ENCODE measurements around the gene SUCO. TPM values are rescaled to one million over a fixed set of nuclear protein-coding genes. Genes with fewer than 3 reads are reported as not detected.

SUCO gene
- total and polyA plus RNA-seq, 2 experiments from 2014 or later, result 18.0 to 49.8 TPM

DNA sequence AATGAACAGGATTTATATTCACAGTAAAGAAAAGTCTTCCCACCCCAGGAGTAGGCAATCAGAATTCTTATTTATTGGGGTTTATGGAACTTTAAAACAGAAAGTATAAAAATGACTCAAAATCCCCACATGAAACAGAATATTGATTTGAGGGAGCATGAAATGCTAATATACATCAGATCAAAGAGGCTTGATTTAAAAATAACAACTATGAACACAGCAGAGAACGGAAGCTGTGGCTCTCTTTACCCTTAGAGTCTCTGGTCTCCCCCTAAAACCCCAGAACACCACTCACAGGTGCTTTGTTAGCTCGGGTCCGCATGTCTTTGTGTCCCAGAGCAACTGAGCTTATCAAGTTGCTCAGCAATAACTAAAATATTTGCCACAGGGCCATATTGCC, 94.8 kb downstream of the SUCO start:
- no peaks in the 10 kb centered on the region for H3K4me1 Mint-ChIP-seq
- H3K79me2 ChIP-seq (replicated peaks; ENCODE audit: insufficient read depth), result no peaks in the 10 kb centered on the region
- H3K27me3 Mint-ChIP-seq (ENCODE audit: insufficient read depth, low read depth, poor library complexity), result no peaks in the 10 kb centered on the region
- H4K20me1 ChIP-seq (replicated peaks; ENCODE audit: insufficient read depth), result no peaks in the 10 kb centered on the region
- H3F3A ChIP-seq (replicated peaks; ENCODE audit: low read depth), result no peaks in the 10 kb centered on the region
- no peak overlapping the region for H3K4me2 ChIP-seq
- H3K4me1 ChIP-seq (ENCODE audit: insufficient read depth), result no peaks in the 10 kb centered on the region
- peaks cover 15% of the 10 kb centered on the region; the same call in 1 of the 2 replicates for H3K9me2 ChIP-seq (ENCODE audit: insufficient read depth)
- H3K4me3 Mint-ChIP-seq, result no peak overlapping the region
- H3K36me3 ChIP-seq (ENCODE audit: insufficient read depth), result no peaks in the 10 kb centered on the region
- H3K36me3 Mint-ChIP-seq (ENCODE audit: low read depth), result peaks cover 18% of the 10 kb centered on the region; the same call in 1 of the 3 replicates
- H3K27ac ChIP-seq (ENCODE audit: low read depth), result no peak overlapping the region
- TF ChIP-seq, protein P1, sequence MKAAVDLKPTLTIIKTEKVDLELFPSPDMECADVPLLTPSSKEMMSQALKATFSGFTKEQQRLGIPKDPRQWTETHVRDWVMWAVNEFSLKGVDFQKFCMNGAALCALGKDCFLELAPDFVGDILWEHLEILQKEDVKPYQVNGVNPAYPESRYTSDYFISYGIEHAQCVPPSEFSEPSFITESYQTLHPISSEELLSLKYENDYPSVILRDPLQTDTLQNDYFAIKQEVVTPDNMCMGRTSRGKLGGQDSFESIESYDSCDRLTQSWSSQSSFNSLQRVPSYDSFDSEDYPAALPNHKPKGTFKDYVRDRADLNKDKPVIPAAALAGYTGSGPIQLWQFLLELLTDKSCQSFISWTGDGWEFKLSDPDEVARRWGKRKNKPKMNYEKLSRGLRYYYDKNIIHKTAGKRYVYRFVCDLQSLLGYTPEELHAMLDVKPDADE (IDR thresholded peaks at IDR 0.05), result no peak
- no peak for TF ChIP-seq ZNF114 (CRISPR knock-in tag; IDR thresholded peaks at IDR 0.05)
- no peak for TF ChIP-seq EZH2 (IDR thresholded peaks at IDR 0.05; ENCODE audit: low read depth, unreplicated experiment)
- TF ChIP-seq POLR2AphosphoS5 (IDR thresholded peaks at IDR 0.05; ENCODE audit: low read depth), result no peak
- no peak for TF ChIP-seq ZNF331 (CRISPR knock-in tag; IDR thresholded peaks at IDR 0.05; ENCODE audit: low read depth)
- TF ChIP-seq STAT1 (IDR thresholded peaks at IDR 0.05; ENCODE audit: unreplicated experiment), result no peak
- no peak for TF ChIP-seq NANOG (IDR thresholded peaks at IDR 0.05; ENCODE audit: borderline replicate concordance)
- TF ChIP-seq, protein P2, sequence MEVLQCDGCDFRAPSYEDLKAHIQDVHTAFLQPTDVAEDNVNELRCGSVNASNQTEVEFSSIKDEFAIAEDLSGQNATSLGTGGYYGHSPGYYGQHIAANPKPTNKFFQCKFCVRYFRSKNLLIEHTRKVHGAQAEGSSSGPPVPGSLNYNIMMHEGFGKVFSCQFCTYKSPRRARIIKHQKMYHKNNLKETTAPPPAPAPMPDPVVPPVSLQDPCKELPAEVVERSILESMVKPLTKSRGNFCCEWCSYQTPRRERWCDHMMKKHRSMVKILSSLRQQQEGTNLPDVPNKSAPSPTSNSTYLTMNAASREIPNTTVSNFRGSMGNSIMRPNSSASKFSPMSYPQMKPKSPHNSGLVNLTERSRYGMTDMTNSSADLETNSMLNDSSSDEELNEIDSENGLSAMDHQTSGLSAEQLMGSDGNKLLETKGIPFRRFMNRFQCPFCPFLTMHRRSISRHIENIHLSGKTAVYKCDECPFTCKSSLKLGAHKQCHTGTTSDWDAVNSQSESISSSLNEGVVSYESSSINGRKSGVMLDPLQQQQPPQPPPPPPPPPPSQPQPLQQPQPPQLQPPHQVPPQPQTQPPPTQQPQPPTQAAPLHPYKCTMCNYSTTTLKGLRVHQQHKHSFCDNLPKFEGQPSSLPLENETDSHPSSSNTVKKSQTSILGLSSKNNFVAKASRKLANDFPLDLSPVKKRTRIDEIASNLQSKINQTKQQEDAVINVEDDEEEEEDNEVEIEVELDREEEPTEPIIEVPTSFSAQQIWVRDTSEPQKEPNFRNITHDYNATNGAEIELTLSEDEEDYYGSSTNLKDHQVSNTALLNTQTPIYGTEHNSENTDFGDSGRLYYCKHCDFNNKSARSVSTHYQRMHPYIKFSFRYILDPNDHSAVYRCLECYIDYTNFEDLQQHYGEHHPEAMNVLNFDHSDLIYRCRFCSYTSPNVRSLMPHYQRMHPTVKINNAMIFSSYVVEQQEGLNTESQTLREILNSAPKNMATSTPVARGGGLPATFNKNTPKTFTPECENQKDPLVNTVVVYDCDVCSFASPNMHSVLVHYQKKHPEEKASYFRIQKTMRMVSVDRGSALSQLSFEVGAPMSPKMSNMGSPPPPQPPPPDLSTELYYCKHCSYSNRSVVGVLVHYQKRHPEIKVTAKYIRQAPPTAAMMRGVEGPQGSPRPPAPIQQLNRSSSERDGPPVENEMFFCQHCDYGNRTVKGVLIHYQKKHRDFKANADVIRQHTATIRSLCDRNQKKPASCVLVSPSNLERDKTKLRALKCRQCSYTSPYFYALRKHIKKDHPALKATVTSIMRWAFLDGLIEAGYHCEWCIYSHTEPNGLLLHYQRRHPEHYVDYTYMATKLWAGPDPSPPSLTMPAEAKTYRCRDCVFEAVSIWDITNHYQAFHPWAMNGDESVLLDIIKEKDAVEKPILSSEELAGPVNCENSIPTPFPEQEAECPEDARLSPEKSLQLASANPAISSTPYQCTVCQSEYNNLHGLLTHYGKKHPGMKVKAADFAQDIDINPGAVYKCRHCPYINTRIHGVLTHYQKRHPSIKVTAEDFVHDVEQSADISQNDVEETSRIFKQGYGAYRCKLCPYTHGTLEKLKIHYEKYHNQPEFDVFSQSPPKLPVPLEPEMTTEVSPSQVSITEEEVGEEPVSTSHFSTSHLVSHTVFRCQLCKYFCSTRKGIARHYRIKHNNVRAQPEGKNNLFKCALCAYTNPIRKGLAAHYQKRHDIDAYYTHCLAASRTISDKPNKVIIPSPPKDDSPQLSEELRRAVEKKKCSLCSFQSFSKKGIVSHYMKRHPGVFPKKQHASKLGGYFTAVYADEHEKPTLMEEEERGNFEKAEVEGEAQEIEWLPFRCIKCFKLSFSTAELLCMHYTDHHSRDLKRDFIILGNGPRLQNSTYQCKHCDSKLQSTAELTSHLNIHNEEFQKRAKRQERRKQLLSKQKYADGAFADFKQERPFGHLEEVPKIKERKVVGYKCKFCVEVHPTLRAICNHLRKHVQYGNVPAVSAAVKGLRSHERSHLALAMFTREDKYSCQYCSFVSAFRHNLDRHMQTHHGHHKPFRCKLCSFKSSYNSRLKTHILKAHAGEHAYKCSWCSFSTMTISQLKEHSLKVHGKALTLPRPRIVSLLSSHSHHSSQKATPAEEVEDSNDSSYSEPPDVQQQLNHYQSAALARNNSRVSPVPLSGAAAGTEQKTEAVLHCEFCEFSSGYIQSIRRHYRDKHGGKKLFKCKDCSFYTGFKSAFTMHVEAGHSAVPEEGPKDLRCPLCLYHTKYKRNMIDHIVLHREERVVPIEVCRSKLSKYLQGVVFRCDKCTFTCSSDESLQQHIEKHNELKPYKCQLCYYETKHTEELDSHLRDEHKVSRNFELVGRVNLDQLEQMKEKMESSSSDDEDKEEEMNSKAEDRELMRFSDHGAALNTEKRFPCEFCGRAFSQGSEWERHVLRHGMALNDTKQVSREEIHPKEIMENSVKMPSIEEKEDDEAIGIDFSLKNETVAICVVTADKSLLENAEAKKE (CRISPR knock-in tag; IDR thresholded peaks at IDR 0.05), result no peak
- no peak for TF ChIP-seq EZH2phosphoT487 (IDR thresholded peaks at IDR 0.05; ENCODE audit: unreplicated experiment)
- TF ChIP-seq CREB1 (CRISPR knock-in tag; IDR thresholded peaks at IDR 0.05; ENCODE audit: low read depth), result no peak
- no peak for TF ChIP-seq JUNB (IDR thresholded peaks at IDR 0.05; ENCODE audit: unreplicated experiment)
- TF ChIP-seq, protein P3, sequence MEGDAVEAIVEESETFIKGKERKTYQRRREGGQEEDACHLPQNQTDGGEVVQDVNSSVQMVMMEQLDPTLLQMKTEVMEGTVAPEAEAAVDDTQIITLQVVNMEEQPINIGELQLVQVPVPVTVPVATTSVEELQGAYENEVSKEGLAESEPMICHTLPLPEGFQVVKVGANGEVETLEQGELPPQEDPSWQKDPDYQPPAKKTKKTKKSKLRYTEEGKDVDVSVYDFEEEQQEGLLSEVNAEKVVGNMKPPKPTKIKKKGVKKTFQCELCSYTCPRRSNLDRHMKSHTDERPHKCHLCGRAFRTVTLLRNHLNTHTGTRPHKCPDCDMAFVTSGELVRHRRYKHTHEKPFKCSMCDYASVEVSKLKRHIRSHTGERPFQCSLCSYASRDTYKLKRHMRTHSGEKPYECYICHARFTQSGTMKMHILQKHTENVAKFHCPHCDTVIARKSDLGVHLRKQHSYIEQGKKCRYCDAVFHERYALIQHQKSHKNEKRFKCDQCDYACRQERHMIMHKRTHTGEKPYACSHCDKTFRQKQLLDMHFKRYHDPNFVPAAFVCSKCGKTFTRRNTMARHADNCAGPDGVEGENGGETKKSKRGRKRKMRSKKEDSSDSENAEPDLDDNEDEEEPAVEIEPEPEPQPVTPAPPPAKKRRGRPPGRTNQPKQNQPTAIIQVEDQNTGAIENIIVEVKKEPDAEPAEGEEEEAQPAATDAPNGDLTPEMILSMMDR (conservative IDR thresholded peaks at IDR 0.05; ENCODE audit: low read depth in 2 of 2), result no peak
- TF ChIP-seq, protein P4, sequence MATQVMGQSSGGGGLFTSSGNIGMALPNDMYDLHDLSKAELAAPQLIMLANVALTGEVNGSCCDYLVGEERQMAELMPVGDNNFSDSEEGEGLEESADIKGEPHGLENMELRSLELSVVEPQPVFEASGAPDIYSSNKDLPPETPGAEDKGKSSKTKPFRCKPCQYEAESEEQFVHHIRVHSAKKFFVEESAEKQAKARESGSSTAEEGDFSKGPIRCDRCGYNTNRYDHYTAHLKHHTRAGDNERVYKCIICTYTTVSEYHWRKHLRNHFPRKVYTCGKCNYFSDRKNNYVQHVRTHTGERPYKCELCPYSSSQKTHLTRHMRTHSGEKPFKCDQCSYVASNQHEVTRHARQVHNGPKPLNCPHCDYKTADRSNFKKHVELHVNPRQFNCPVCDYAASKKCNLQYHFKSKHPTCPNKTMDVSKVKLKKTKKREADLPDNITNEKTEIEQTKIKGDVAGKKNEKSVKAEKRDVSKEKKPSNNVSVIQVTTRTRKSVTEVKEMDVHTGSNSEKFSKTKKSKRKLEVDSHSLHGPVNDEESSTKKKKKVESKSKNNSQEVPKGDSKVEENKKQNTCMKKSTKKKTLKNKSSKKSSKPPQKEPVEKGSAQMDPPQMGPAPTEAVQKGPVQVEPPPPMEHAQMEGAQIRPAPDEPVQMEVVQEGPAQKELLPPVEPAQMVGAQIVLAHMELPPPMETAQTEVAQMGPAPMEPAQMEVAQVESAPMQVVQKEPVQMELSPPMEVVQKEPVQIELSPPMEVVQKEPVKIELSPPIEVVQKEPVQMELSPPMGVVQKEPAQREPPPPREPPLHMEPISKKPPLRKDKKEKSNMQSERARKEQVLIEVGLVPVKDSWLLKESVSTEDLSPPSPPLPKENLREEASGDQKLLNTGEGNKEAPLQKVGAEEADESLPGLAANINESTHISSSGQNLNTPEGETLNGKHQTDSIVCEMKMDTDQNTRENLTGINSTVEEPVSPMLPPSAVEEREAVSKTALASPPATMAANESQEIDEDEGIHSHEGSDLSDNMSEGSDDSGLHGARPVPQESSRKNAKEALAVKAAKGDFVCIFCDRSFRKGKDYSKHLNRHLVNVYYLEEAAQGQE (IDR thresholded peaks at IDR 0.05; ENCODE audit: unreplicated experiment), result no peak
- H3K9me3 Mint-ChIP-seq, result peaks cover 14% of the 10 kb centered on the region
- no peaks in the 10 kb centered on the region for H3K27me3 ChIP-seq (ENCODE audit: insufficient read depth)
- no peak overlapping the region for H3K27ac Mint-ChIP-seq
- ATAC-seq (no peak), DNase-seq (ENCODE audit: low spot score) (no peak)
- H3K4me3 ChIP-seq, result no peak overlapping the region
- no peak overlapping the region for H2AFZ ChIP-seq
